Bronchial epithelial cell (primary cell): ENCODE results near the gene OSBPL3. TPM values are rescaled to one million over a fixed set of nuclear protein-coding genes. Genes with fewer than 3 reads are reported as not detected.

Source experiments
- DNase-seq: peaks from one replicate; pipeline ENCODE4 v3.0.0-alpha.2; 2010; ENCODE audit warnings: low read depth
- FAIRE-seq: peaks from 2 replicates; lab custom pipeline; 2011; peaks lifted over from hg19 to GRCh38; lab: Jason Lieb, UNC
- H3K27me3 ChIP-seq: 2 replicates; pipeline ENCODE4 v1.5.1; 2011; ENCODE audit warnings: low read length; ENCODE audit not compliant: control insufficient read depth, insufficient read depth
- H3K36me3 ChIP-seq: 2 replicates; pipeline ENCODE4 v1.5.1; 2011; ENCODE audit warnings: low read length; ENCODE audit not compliant: control insufficient read depth, insufficient read depth
- H3K4me3 ChIP-seq: 2 replicates; pipeline ENCODE4 v1.5.1; 2011; ENCODE audit warnings: mild to moderate bottlenecking, low read depth, low read length, control low read depth
- total RNA-seq: library from RNA; depleted of rRNA; stranded (reverse); fragments of >200 nt; gene quantifications from 2 replicates; pipeline ENCODE4 v1.2.1, GENCODE V29; 2014
- TF ChIP-seq, protein P1 (sequence below): IDR thresholded peaks from 2 replicates; pipeline ENCODE4 v1.5.1; 2011; ENCODE audit warnings: mild to moderate bottlenecking, moderate library complexity, low read length, control low read depth, inconsistent platforms; ENCODE audit not compliant: insufficient read depth, severe bottlenecking

Gene OSBPL3
- total RNA-seq, 1 donor from 2014 or later, result 25.0 TPM

DNA sequence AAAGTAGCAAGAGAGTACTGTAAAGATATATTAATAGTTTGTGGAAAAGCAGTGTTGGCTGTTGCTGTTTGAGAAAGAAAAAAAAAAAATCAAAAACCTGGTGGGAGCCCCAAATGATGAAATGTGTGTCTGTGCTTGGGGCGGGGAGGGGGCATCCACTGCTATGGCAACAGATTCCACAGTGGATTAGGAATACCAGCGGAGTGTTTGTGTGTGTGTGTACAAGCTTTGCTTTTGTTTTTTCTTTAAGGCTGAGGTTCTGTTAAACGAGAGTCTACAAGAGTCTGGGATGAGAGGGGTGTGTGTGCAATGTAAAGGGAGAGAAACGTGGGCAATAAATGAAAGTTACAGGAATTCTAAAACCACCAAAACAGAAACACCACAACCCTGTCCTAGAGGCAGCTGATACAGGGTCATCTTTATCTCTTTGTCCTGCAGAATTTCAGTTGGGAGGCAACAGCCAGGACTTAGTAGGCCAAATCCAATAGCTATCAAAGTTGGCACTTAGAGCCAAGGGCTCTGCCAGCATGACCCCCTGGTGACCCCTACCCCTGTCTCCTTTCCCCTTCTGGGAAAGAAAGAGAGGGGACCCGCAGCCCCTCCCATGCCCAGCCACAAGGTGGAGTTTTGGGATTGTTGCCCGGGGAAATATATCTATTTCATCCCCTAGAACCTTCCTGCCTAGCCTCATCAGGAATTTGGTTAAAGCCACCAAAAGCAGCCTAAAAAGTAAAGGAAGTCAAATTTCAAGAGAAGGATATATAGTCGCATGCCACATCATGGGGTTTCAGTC is 85.4 kb downstream of the OSBPL3 start:
- TF ChIP-seq, protein P1, sequence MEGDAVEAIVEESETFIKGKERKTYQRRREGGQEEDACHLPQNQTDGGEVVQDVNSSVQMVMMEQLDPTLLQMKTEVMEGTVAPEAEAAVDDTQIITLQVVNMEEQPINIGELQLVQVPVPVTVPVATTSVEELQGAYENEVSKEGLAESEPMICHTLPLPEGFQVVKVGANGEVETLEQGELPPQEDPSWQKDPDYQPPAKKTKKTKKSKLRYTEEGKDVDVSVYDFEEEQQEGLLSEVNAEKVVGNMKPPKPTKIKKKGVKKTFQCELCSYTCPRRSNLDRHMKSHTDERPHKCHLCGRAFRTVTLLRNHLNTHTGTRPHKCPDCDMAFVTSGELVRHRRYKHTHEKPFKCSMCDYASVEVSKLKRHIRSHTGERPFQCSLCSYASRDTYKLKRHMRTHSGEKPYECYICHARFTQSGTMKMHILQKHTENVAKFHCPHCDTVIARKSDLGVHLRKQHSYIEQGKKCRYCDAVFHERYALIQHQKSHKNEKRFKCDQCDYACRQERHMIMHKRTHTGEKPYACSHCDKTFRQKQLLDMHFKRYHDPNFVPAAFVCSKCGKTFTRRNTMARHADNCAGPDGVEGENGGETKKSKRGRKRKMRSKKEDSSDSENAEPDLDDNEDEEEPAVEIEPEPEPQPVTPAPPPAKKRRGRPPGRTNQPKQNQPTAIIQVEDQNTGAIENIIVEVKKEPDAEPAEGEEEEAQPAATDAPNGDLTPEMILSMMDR, result peak; percentile 30
- Histone ChIP-seq H3K4me3 (no peak overlapping the region), H3K36me3 (peaks cover 3% of the 10 kb centered on the region), H3K27me3 (no peaks in the 10 kb centered on the region)
- FAIRE-seq, result no peak
- no peak for DNase-seq

DNA sequence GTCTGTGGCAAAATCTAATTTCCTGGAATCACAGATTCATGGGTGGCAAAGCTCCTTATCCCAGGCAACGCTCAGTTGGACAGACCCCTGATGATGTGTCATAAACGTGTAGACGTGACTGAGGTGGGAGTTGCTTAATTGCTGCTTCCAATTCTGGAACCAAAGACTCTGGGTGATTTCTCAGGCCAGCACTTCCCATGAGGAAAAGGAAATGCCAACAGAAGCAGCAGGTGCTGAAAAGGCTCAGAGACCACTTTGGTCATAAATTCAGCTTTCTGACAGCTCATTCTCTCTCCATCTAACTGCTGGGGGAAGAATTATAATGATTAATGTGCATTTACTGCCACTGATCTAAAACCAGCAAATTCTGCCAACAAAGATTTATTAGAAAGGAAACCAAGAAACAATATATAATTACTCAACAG is 88.7 kb downstream of the OSBPL3 start:
- FAIRE-seq (no peak), DNase-seq (no peak)
- TF ChIP-seq, protein P1, result no peak
- Histone ChIP-seq H3K4me3 (no peak overlapping the region), H3K27me3 (no peaks in the 10 kb centered on the region), H3K36me3 (peaks cover 4% of the 10 kb centered on the region)

DNA sequence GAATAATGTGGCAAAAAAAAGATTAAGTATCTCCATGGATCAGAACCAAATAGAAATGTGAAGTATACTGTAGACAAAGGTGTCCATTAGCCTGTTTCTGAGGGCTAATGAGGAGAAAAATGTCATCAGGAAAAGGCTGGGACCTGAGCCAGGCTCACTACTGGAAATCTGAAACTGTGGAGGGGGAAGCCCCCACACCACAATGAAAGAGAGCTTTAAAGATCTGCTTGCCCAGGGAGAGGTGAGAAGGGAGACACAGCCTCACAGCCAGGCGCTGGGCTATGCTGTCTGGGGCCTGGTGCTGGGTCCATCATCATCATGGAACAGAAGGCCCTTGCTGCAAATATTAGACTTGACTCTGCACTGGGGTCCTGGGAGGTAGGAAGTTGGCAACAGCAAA is 90.4 kb downstream of the OSBPL3 start:
- Histone ChIP-seq H3K4me3 (no peak overlapping the region), H3K36me3 (peaks cover 4% of the 10 kb centered on the region), H3K27me3 (no peaks in the 10 kb centered on the region)
- FAIRE-seq (no peak), DNase-seq (no peak)
- TF ChIP-seq, protein P1, result no peak

- H3K27me3 ChIP-seq, result no peaks in the 10 kb centered on the region
- TF ChIP-seq, protein P1, result no peak
- H3K36me3 ChIP-seq, result peaks cover 4% of the 10 kb centered on the region
- no peak overlapping the region for H3K4me3 ChIP-seq
- DNase-seq, result no peak
- no peak for FAIRE-seq
Measured at GRCh38 chr7:24888653-24889052, 91.3 kb downstream of the OSBPL3 start.

DNA sequence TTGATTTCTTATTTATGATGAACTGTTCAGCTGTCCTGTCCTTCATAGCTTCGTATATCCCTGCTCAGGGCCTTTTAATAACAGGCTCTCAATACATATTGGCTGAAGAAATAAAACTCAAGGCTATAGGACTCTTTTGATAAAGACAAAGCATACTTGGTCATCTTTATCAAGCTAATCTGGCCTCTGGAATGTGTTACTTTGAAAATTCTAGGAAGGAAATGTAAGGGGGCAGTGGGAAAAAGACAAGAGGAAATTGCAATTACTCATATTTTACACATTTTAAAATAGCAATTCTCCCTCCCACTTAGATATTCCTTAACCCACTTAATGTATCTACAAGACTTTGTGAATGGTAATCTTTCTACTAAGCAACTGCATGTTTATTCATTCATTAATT is 94.3 kb downstream of the OSBPL3 start:
- TF ChIP-seq, protein P1, result no peak
- no peak for DNase-seq

More for the DNA sequence above, 94.3 kb downstream of the OSBPL3 start:
- Histone ChIP-seq H3K4me3 (no peak overlapping the region), H3K27me3 (no peaks in the 10 kb centered on the region), H3K36me3 (peaks cover 1% of the 10 kb centered on the region)
- no peak for FAIRE-seq
